ENCODE measurements around the gene EIF3L. TPM values are rescaled to one million over a fixed set of nuclear protein-coding genes. Genes with fewer than 3 reads are reported as not detected.

The EIF3L gene
- total RNA-seq, 1 experiment from 2014 or later = 582 TPM

GRCh38 chr22:37916311-37916710 is 67.1 kb downstream of the EIF3L start:
- no peak for TF ChIP-seq CTCF (conservative IDR thresholded peaks at IDR 0.05)
- no peak for TF ChIP-seq EZH2 (IDR thresholded peaks at IDR 0.05; ENCODE audit: low read depth)
- CTCF ChIA-PET = interaction anchor here (1.2 kb wide), 1 partner anchor 29 kb away, joined by 5 read pairs; no protein-coding TSS in a partner anchor
- no peak overlapping the region for H3K4me3 ChIP-seq
- H3F3A ChIP-seq (ENCODE audit: insufficient read depth, low read depth) = peaks cover 8% of the 10 kb centered on the region
- H3K27me3 ChIP-seq (ENCODE audit: insufficient read depth, low read depth) = no peaks in the 10 kb centered on the region
- H3K27ac ChIP-seq = no peak overlapping the region
- POLR2A ChIA-PET (ENCODE audit: unreplicated experiment) = interaction anchor here (1.0 kb wide), 1 partner anchor 21 kb away, joined by 19 read pairs; no protein-coding TSS in a partner anchor
- peaks cover 20% of the 10 kb centered on the region for H4K20me1 ChIP-seq (ENCODE audit: insufficient read depth)
- no peaks in the 10 kb centered on the region for H3K9me2 ChIP-seq (ENCODE audit: insufficient read depth)
- H2AFZ ChIP-seq = no peak overlapping the region
- H3K4me2 ChIP-seq = no peak overlapping the region
- no TSS peak for BruUV-seq (replicated peaks)
- peaks cover 39% of the 10 kb centered on the region for H3K36me3 ChIP-seq (ENCODE audit: low read depth)
- intact Hi-C loops (cut with micrococcal nuclease; ENCODE audit: unreplicated experiment) = no loop called here
- 0 out of 2 replicates have a peak, but pooled peaks cover 4% of the 10 kb centered on the region for H3K79me2 ChIP-seq (ENCODE audit: low read depth)
- no peaks in the 10 kb centered on the region for H3K9me3 ChIP-seq (ENCODE audit: insufficient read depth, low read depth)
- DNase-seq = no peak
- H3K4me1 ChIP-seq (replicated peaks; ENCODE audit: insufficient read depth) = no peaks in the 10 kb centered on the region

- Histone ChIP-seq H3K9me3 (ENCODE audit: insufficient read depth, low read depth) (no peaks in the 10 kb centered on the region), H3K79me2 (ENCODE audit: low read depth) (no peaks in the 10 kb centered on the region), H3K4me1 (replicated peaks; ENCODE audit: insufficient read depth) (no peaks in the 10 kb centered on the region), H3K27me3 (ENCODE audit: insufficient read depth, low read depth) (no peaks in the 10 kb centered on the region), H3K9me2 (ENCODE audit: insufficient read depth) (no peaks in the 10 kb centered on the region), H2AFZ (no peak overlapping the region), H3K27ac (no peak overlapping the region), H3K4me2 (no peak overlapping the region), H3F3A (ENCODE audit: insufficient read depth, low read depth) (peaks cover 11% of the 10 kb centered on the region), H4K20me1 (ENCODE audit: insufficient read depth) (peaks cover 18% of the 10 kb centered on the region; the same call in 1 of the 2 replicates), H3K36me3 (ENCODE audit: low read depth) (peaks cover 42% of the 10 kb centered on the region), H3K4me3 (no peak overlapping the region)
- BruUV-seq (replicated peaks) = no TSS peak
- POLR2A ChIA-PET (ENCODE audit: unreplicated experiment) = no interaction called here
- TF ChIP-seq EZH2 (IDR thresholded peaks at IDR 0.05; ENCODE audit: low read depth) (no peak), CTCF (conservative IDR thresholded peaks at IDR 0.05) (no peak)
- CTCF ChIA-PET = interaction anchor here (1.2 kb wide), 1 partner anchor 31 kb away, joined by 5 read pairs; no protein-coding TSS in a partner anchor
- DNase-seq = no peak
- intact Hi-C loops (cut with micrococcal nuclease; ENCODE audit: unreplicated experiment) = no loop called here
Measured at GRCh38 chr22:37917874-37918548, 68.8 kb downstream of the EIF3L start.

- Histone ChIP-seq H3K79me2 (ENCODE audit: low read depth) (no peaks in the 10 kb centered on the region), H3K27ac (no peak overlapping the region), H4K20me1 (ENCODE audit: insufficient read depth) (peaks cover 18% of the 10 kb centered on the region; the same call in 1 of the 2 replicates), H3K27me3 (ENCODE audit: insufficient read depth, low read depth) (no peaks in the 10 kb centered on the region), H3K36me3 (ENCODE audit: low read depth) (peaks cover 44% of the 10 kb centered on the region), H3F3A (ENCODE audit: insufficient read depth, low read depth) (peaks cover 9% of the 10 kb centered on the region; the same call in 1 of the 2 replicates), H3K4me1 (replicated peaks; ENCODE audit: insufficient read depth) (no peaks in the 10 kb centered on the region), H3K9me2 (ENCODE audit: insufficient read depth) (no peaks in the 10 kb centered on the region), H3K4me2 (no peak overlapping the region), H2AFZ (no peak overlapping the region), H3K9me3 (ENCODE audit: insufficient read depth, low read depth) (no peaks in the 10 kb centered on the region), H3K4me3 (no peak overlapping the region)
- DNase-seq = no peak
- intact Hi-C loops (cut with micrococcal nuclease; ENCODE audit: unreplicated experiment) = no loop called here
- POLR2A ChIA-PET (ENCODE audit: unreplicated experiment) = no interaction called here
- TF ChIP-seq CTCF (conservative IDR thresholded peaks at IDR 0.05) (no peak), EZH2 (IDR thresholded peaks at IDR 0.05; ENCODE audit: low read depth) (no peak)
- BruUV-seq (replicated peaks) = no TSS peak
- CTCF ChIA-PET = no interaction called here
Measured at GRCh38 chr22:37918580-37919270, 69.5 kb downstream of the EIF3L start.

Measured in PC-9 (cell line).